ENCODE measurements around the gene MAN1B1.
"Not testable (repeated sequence)": the region's sequence is repeated elsewhere in the genome, so short reads cannot be mapped to it uniquely, and the experiment has no call there.

DNA sequence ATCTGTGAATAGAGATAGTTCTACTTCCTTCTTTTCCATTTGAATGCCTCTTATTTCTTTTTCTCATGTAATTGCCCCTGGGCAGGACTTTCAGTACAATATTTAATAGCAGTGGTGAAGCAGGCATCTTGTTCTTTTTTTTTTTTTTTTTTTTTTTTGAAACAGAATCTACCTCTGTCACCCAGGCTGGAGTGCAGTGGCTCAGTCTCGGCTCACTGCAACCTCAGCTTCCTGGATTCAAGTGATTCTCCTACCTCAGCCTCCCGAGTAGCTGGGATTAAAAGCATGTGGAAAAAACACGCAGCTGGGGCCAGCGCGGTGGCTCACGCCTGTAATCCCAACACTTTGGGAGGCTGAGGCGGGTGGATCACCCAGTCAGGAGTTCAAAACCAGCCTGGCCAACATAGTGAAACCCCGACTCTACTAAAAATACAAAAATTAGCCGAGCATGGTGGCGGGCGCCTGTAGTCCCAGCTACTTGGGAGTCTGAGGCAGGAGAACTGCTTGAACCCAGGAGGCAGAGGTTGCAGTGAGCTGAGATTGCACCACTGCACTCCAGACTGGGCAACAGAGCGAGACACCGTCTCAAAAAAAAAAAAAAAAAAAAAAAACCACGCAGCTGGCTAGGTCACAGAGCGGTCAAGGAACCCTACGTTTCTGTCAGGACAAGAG lies 36.1 kb downstream of the MAN1B1 start:
- TF ChIP-seq BACH2, TOX (CRISPR knock-in tag; IDR thresholded peaks at IDR 0.05; ENCODE audit: borderline replicate concordance): not testable (repeated sequence)
